ENCODE results near the gene TMEM138.

Gene TMEM138

GRCh38 chr11:61361741-61362541 is at the start of gene TMEM138, which contains the start of gene CYB561A3:
Gene TMEM138, plus strand, starts transcription at chr11:61362374. Its CDS starts 2,017 bp downstream, at chr11:61364391.
Gene CYB561A3, minus strand, starts transcription at chr11:61361882. Its CDS starts 5,169 bp downstream, at chr11:61356713.
- DNase-seq, result peak; percentile 94

- DNase-seq, result no peak
Measured at GRCh38 chr11:61315260-61315659, 46.9 kb upstream of the TMEM138 start.

- peak; percentile 5 for DNase-seq
Measured at GRCh38 chr11:61325649-61326414, 36.3 kb upstream of the TMEM138 start.

GRCh38 chr11:61327669-61328071 is 34.5 kb upstream of the TMEM138 start:
- no peak for DNase-seq

DNA sequence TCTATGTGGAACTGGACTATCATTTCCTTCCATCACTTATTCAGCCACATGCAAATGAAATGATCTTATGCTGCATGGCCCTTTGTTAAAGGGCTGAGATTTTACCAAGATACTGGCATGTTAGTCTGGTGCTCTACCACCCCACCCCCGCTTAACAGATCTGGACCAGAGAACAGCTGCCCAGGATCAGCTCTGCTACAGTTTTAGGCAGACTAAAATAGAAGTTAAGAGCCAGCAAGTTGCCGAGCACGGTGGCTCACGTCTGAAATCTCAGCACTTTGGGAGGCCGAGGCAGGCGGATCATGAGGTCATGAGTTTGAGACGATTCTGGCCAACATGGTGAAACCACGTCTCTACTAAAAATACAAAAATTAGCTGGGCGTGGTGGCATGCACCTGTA is 33.8 kb upstream of the TMEM138 start:
- no peak for DNase-seq

- DNase-seq, result no peak
Measured at GRCh38 chr11:61329871-61330270, 32.3 kb upstream of the TMEM138 start.

GRCh38 chr11:61331651-61332050 is 30.5 kb upstream of the TMEM138 start:
- DNase-seq, result no peak

GRCh38 chr11:61332281-61332796 is 29.8 kb upstream of the TMEM138 start:
- no peak for DNase-seq

- DNase-seq, result peak; percentile 94
Measured at GRCh38 chr11:61332797-61333549, 29.2 kb upstream of the TMEM138 start, which contains the start of the genes DDB1 and TKFC. Gene DDB1, minus strand, starts transcription at chr11:61333105. Its CDS starts 137 bp downstream, at chr11:61332968. Gene TKFC, plus strand, starts transcription at chr11:61333228. Its CDS starts 1,501 bp downstream, at chr11:61334729.

- DNase-seq, result no peak
Measured at GRCh38 chr11:61333550-61334433, 28.4 kb upstream of the TMEM138 start.

DNA sequence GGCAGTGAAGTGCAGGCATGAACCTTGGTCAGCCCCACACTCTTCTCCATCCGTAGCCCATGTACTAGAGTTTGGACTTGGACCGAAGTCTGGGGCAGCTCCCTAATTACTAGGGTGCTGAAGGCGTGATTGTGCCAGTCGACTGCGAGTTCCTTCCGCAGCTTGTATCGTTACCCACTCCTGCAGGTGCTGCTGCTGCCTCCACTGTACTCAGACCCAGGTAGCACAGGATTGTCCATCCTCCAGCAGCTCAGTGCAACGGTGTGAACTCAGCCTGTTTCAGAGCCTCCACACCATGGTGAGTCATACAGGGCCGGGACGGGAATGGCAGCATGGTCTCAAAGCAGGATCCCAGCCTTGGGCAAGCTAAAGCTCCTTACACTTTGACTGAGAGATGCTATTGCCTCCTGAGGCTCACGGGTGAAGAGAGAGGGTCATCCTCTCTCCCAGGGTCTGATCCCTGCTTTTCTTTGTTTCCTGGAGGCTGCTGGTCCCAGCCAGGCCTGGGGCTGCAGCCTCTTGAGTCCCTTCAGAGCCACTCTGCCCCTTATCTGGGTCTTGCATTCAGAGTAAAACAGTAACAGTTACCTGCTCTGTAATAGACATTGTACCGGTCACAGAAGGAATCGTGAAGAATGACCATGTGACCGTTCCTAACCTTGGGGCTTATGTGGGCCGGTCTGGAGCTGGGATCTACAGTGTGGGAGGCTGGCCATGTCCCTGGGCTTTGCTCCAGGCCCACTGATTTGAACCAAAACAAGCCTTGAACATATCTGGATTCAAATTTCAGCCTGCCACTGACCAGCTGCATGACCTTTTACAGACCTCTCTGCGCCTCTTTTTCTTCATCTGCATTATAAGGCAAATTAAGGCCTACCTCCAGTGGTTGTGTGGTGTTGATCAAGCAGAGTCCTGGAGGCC is 27.5 kb upstream of the TMEM138 start:
- DNase-seq, result no peak

- no peak for DNase-seq
Measured at GRCh38 chr11:61335355-61335710, 26.8 kb upstream of the TMEM138 start.

GRCh38 chr11:61336171-61336935 is 25.8 kb upstream of the TMEM138 start:
- peak; percentile 66 for DNase-seq

GRCh38 chr11:61337706-61338470 is 24.3 kb upstream of the TMEM138 start:
- DNase-seq, result no peak

- DNase-seq, result no peak
Measured at GRCh38 chr11:61338783-61339489, 23.2 kb upstream of the TMEM138 start.

DNA sequence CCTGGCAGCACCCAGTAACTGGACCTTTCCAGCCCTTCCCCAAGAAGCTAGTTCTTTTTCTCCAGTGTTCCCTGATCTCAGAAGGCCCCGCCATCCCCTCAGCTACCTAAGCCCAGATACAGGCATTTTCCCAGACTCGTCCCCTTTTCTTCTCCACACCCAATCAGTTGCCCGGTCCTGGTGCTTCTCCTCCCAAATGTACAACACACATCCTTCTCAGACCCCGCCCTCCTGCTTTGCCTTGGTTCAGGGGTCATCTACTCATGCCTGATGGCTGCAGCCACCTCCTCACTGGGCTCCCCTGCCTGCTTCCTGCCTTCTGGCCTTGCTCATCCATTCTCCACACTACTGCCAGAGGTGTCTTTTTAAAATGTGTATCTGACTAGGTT is 22.7 kb upstream of the TMEM138 start:
- DNase-seq, result no peak

DNA sequence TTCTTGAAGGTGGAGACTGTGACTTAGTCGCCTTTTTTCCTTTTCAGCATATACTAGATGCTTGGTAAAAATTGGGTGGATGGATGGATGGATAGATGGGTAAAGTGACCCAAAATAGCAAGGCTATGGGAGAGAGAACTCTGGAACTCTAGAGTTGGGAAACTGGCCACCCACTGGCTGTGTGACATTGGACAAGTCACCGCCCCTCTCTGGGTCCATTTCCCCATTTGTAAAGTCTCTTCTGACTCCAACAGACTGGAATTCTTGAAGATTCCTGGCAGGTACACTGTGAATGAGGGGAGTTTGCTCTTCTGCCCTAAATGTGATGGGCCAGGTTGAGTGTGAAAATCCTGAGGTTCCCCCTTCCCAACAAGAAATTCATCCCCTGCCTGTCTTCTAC is 21.2 kb upstream of the TMEM138 start:
- no peak for DNase-seq

DNA sequence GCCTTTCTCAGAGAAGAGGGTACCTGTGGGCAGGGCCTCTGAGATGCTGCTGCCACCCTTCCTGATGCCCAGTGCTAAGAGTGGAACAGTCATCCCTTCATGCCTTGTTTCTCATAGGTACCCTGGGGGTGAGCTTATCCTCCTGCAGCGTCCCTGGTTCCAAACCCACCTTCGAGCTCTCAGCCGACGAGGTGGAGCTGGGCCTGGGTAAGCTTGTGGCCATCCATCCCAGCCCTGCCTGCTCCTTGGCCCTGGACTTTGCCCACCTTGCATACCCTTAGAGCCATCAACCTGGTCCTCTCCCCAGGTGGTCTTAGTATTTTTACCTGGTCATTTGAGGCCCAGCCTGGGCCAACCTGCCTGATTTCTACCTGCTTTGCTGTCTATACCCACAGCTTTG is 20.5 kb upstream of the TMEM138 start:
- no peak for DNase-seq
